Measurements from ENCODE around the gene CIZ1.

CIZ1 gene

GRCh38 chr9:128206916-128207910, 15.8 kb upstream of the CIZ1 start:
- DNase-seq (ENCODE audit: low read depth in 1 of 2, low spot score in 1 of 2), result no peak
- no peak for TF ChIP-seq JUND (IDR thresholded peaks at IDR 0.05; ENCODE audit: low read depth)
- in situ Hi-C loops (cut with HindIII; ENCODE audit: low pct_unique_long_range_greater_than_20kb, low sequenced_read_pairs), result no loop called here

- no peak for DNase-seq (ENCODE audit: low read depth in 1 of 2, low spot score in 1 of 2)
- no peak for TF ChIP-seq JUND (IDR thresholded peaks at IDR 0.05; ENCODE audit: low read depth)
- in situ Hi-C loops (cut with HindIII; ENCODE audit: low pct_unique_long_range_greater_than_20kb, low sequenced_read_pairs), result no loop called here
Observed at GRCh38 chr9:128206484-128206883, 15.1 kb upstream of the CIZ1 start.

GRCh38 chr9:128205296-128205944, 14.0 kb upstream of the CIZ1 start:
- no peak for TF ChIP-seq JUND (IDR thresholded peaks at IDR 0.05; ENCODE audit: low read depth)
- DNase-seq (ENCODE audit: low read depth in 1 of 2, low spot score in 1 of 2), result no peak
- in situ Hi-C loops (cut with HindIII; ENCODE audit: low pct_unique_long_range_greater_than_20kb, low sequenced_read_pairs), result no loop called here

- DNase-seq (ENCODE audit: low read depth in 1 of 2, low spot score in 1 of 2), result no peak
- no peak for TF ChIP-seq JUND (IDR thresholded peaks at IDR 0.05; ENCODE audit: low read depth)
- in situ Hi-C loops (cut with HindIII; ENCODE audit: low pct_unique_long_range_greater_than_20kb, low sequenced_read_pairs), result no loop called here
Observed at GRCh38 chr9:128204858-128205257, 13.5 kb upstream of the CIZ1 start.

GRCh38 chr9:128203707-128204551, 12.6 kb upstream of the CIZ1 start:
- no peak for DNase-seq (ENCODE audit: low read depth in 1 of 2, low spot score in 1 of 2)
- no peak for TF ChIP-seq JUND (IDR thresholded peaks at IDR 0.05; ENCODE audit: low read depth)
- in situ Hi-C loops (cut with HindIII; ENCODE audit: low pct_unique_long_range_greater_than_20kb, low sequenced_read_pairs), result no loop called here

- in situ Hi-C loops (cut with HindIII; ENCODE audit: low pct_unique_long_range_greater_than_20kb, low sequenced_read_pairs), result no loop called here
- no peak for TF ChIP-seq JUND (IDR thresholded peaks at IDR 0.05; ENCODE audit: low read depth)
- peak; percentile 71 to 97 for DNase-seq (ENCODE audit: low read depth in 1 of 2, low spot score in 1 of 2)
Observed at GRCh38 chr9:128203024-128203706, 11.8 kb upstream of the CIZ1 start, which contains the start of gene DNM1. DNM1 (plus strand) TSS chr9:128203379; CDS start chr9:128203471, 92 bp downstream.

GRCh38 chr9:128202648-128203023, 11.3 kb upstream of the CIZ1 start:
- in situ Hi-C loops (cut with HindIII; ENCODE audit: low pct_unique_long_range_greater_than_20kb, low sequenced_read_pairs), result no loop called here
- no peak for TF ChIP-seq JUND (IDR thresholded peaks at IDR 0.05; ENCODE audit: low read depth)
- no peak for DNase-seq (ENCODE audit: low read depth in 1 of 2, low spot score in 1 of 2)

GRCh38 chr9:128201441-128202369, 10.3 kb upstream of the CIZ1 start:
- in situ Hi-C loops (cut with HindIII; ENCODE audit: low pct_unique_long_range_greater_than_20kb, low sequenced_read_pairs), result no loop called here
- DNase-seq (ENCODE audit: low read depth in 1 of 2, low spot score in 1 of 2), result no peak
- TF ChIP-seq JUND (IDR thresholded peaks at IDR 0.05; ENCODE audit: low read depth), result no peak

- TF ChIP-seq JUND (IDR thresholded peaks at IDR 0.05; ENCODE audit: low read depth), result no peak
- in situ Hi-C loops (cut with HindIII; ENCODE audit: low pct_unique_long_range_greater_than_20kb, low sequenced_read_pairs), result no loop called here
- no peak for DNase-seq (ENCODE audit: low read depth in 1 of 2, low spot score in 1 of 2)
Observed at GRCh38 chr9:128193469-128194096, 2.2 kb upstream of the CIZ1 start.

- in situ Hi-C loops (cut with HindIII; ENCODE audit: low pct_unique_long_range_greater_than_20kb, low sequenced_read_pairs), result no loop called here
- DNase-seq (ENCODE audit: low read depth in 1 of 2, low spot score in 1 of 2), result peak; percentile 94 to 99
- TF ChIP-seq JUND (IDR thresholded peaks at IDR 0.05; ENCODE audit: low read depth), result no peak
Observed at GRCh38 chr9:128192601-128193371, 1.4 kb upstream of the CIZ1 start.

All from T47D (cell line).